Measurements from ENCODE around the gene CEP57L1. TPM values are rescaled to one million over a fixed set of nuclear protein-coding genes. Genes with fewer than 3 reads are reported as not detected.
"Not testable (repeated sequence)": the region's sequence is repeated elsewhere in the genome, so short reads cannot be mapped to it uniquely, and the experiment has no call there.

Gene CEP57L1
- polyA plus RNA-seq, 5 donors = 17.7 to 45.3 (median 35.7) TPM

DNA sequence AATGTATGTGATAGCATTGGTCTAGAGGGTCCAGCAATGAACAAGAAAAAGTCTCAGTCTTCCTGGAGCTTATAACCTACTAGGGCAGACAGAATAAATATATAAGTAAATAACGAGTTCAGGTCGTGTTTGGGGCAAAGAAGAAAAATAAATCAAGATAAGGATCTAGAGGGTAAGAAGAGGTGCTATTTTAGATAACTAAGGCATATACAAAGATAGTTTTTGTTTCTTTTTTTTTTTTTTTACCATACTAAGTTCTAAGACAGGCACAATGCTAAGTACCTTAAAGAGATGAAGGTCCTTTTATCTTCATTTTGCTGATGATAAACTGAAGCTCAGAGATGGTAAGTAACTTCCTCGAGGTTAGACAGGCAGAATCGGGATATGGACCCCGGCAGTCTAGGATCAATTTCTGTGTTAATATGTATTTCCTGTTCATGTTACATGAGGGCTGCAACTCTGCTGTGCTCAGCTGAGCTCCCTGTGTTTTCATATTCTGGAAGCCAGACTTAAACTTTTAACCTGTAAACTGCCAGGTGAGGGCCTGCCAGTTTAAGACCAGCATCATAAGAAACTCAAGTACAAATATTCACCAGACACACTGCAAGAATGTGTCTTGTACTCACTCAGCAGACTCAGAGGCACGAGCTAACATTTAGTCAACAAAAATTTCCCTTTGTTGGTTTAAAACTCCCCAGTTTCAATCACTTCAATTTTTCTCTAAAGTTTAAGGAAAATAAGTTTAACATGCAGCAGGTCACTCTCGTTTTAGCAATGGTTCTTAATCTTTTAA, 24.0 kb upstream of the CEP57L1 start:
- no peak for DNase-seq

DNA sequence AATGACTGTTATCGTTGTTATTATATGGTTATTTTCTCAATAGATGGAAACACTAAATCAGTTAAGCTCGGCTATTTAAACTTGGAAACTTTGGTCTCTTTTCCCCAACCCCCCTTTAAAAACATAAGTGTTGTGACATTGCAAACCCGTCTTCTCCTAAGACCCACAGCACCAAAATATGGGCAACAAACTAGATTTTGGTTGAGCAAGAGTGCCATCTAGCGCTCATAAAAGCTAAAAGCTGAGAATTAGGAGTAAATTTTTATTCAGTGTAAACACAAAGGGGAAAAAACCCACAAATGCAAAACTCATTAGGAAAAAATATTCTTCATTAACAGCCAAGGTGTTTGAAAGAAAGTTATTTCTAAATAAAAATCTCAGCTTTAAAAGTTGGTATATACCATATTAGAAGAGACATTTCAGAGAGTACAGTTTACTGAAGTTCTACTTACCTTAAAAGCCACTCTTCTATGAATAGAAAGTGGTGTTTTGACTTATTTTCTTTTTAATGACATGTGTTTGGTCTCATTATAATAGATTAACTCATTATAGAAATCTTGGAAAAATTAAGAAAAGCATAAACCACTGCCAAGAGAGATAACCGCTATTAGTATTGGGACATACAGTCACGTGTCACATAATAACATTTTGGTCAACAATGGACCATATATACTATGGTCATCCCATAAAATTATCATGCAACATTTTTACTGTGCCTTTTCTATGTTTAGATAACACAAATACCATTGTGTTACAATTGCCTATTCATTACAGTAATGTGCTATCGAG, 21.8 kb upstream of the CEP57L1 start:
- DNase-seq = peak; percentile 66 to 78

DNA sequence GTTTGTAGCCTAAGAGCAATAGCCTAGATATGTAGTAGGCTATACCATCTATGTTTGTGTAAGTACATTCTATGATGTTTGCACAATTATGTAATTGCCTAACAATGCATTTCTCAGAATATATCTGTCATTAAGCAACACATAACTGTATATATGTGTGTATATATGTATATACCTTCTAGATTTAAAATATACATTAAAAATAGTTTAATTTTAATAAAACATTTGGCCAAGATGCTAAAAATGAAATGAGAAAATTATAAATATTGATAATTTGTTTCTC, 21.2 kb upstream of the CEP57L1 start:
- DNase-seq = no peak

DNA sequence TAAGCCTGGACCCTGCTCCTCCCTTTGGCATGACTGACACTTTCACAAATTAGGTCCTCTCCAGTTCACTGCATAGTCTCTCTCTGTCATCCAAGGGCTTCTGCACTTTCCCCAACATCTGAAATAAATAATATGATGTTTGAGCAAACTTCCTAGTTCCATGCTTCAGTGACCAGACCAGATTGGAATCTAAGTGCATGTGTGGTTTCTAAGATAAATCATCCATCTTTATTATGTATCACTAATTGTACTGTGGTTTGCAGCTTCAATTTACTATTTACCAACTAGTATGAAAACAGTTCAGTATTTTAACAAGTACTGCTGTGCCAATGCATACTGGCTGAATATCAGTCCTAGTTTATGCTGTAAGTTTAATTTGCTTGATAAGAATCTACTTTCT, 19.4 kb upstream of the CEP57L1 start:
- no peak for DNase-seq

DNA sequence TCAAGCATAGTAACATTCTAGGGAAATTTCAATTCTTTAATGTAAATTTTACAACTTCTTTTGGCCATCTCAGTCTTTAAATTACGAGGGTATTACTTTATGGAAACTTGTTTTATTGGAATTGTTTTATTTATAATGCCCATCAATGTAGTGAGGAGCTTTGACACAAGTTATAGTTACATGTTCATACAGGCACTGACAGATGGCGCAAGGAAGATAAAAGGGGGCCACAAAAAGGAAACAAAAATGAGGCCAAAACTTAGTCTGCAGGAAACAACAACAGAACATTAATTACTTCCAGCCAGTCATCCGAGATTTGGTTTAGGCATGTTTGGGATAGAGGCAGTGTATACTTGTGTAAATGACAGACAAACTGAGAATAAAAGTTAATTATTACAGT, 18.9 kb upstream of the CEP57L1 start:
- DNase-seq = no peak

- DNase-seq = peak; percentile 58 to 63
Measured at GRCh38 chr6:109079981-109080380, 15.3 kb upstream of the CEP57L1 start.

DNA sequence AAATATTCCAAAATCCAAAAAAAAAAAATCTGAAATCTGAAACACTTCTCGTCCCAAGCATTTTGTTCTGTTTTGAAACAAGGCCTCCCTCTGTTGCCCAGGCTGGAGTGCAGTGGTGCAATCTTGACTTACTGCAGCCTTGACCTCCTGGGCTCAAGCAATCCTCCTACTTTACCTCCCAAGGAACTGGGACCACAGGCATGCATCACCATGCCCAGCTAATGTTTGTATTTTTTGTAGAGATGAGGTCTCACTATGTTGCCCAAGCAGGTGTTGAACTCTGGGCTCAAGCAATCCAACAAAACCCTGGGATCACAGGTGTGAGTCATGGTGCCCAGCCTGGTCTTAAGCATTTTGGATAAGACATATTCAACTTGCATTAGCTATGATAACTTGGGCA, 14.3 kb upstream of the CEP57L1 start:
- no peak for DNase-seq

GRCh38 chr6:109081516-109082187, 13.7 kb upstream of the CEP57L1 start:
- DNase-seq = no peak

- no peak for DNase-seq
Measured at GRCh38 chr6:109082188-109082577, 13.1 kb upstream of the CEP57L1 start.

DNA sequence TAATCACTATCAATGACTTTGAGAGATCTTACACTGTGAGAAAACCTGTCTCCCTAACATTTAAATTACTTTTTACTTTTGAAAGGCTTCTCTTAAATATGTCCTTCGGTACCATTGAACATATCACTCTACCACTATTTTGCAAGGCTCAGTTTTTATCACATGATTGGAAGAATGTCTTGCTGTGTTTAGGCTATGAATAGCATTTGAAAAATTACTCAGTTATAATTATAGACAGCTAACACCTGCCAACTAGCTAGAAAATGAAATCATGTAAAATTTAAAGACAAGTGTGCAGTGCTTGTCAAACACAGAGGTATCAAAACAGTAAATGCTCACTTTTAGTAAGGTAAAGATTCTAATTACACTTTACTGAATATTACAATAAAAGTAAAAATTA, 11.7 kb upstream of the CEP57L1 start:
- no peak for DNase-seq

DNA sequence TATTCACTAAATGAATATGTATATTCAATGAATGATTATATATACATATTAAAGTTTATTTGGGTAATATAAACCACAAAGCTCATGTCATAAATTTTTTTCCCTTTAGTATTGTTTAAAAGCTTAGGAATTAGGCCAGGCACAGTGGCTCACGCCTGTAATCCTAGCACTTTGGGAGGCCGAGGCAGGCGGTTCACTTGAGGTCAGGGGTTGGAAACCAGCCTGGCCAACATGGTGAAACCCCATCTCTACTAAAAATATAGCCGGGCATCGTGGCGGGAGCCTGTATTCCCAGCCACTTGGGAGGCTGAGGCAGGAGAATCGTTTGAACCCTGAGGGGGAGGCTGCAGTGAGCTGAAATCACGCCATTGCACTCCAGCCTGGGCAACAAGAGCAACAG, 11.2 kb upstream of the CEP57L1 start:
- DNase-seq = not testable (repeated sequence)

DNA sequence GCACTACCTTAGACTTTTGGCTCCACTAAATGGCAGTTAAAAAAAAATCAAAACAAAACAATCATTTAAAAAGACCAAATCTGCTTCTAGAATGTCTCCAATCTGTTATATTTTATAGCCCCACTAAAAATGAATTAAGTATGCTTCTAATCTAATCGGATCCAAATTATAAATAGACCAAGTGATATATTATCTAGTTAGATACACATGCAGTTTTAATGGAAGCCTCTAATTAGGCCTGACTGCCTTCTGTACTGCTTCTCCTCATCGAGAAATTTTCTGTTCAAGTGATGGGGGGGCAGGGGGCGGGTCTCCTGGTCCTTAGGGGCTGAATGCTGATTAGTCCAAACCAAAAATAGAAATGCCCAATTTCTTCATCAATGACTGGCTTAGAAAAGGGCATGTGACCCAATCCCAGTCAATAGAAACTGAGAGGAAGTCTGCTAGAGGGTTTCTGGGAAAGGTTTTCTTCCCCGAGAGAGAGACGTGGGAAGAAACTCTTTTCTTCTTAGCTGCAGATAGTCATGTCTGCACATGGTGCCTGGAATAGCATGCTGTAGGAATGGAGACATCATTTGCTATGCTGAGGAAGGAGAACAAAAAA, 7.5 kb upstream of the CEP57L1 start:
- no peak for DNase-seq

DNA sequence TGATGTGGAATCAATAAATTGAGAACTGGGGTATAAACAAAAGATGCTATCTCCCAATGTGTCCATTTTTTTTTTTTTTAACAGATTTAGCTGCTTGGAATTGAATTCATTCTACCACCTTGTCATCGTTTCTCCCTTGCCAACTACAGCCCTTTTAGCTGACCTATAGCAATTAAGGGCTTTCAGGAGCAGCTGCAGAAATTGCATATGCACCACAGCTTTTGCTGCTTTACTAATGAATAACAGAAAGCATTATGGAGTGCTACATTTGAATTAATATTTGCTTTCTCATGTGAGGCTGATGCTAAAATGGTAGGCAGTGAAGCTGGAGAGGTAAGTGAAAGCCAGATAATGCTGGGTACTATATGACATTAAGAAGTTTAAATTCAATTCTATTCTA, 6.3 kb upstream of the CEP57L1 start:
- DNase-seq = no peak

GRCh38 chr6:109091314-109092024, 3.8 kb upstream of the CEP57L1 start:
- DNase-seq = no peak

- DNase-seq = no peak
Measured at GRCh38 chr6:109092074-109092473, 3.2 kb upstream of the CEP57L1 start.

DNA sequence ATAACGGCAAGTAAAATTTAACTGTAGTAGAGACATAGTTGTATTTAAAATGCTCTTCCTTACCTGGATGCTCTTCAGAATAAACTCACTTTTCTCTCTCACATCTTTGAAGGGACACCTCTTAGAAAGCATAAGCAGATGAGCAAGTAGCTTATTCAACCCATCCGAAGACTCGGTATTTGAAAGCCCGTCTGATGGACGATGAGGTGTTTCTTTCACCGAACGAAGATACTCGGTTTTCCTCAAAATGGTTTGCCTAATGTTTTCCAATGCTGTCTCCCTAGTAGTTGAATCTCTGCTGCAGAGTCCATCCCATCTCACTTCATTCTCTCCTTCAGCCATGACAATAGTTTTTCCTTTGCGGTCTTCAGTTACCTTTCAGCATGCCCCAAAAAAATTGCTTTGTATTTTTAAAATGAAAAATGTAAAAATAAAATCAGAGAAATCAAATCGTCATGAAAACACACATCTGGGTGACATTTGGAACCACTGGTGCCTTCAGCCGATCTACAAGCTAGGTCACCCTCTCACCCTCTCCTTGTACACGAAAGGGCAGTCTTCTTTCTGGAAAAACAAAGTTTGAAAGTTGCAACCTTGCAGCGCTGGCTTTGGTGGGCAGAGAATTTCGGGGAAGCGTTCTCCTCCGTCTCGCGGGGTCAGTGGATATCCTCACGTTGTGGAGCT, 1.4 kb upstream of the CEP57L1 start:
- DNase-seq = no peak

DNA sequence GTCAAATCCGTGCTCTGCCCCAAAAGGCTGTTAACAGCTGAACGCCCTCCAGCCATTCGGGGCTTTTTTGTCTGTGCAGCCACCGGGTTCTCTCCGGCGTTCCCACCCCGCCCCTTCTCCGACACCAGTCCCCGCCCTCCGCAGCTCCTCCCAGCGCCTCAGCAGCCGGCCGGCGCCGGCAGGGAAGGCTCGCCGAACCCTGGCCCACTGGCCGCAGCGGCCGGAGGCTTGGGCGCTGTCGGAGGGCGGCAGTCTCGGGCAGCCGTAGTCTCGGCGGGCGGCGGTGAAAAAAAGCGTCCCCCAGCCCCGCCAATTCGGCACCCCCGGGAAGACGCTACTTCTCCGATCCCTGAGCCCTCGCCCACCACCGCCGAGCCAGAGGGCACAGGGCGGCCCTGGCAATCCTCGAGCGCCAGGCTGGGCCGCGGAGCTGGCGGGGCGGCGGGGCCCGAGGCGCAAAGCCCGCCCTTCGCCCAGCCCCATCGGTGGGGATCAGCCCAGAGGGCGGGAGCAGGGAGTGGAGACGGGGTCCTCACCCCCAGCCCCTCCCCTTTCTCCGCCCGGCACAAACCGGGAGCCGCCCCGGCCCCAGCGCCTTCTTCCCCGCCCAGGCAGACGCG, 781 bp upstream of the CEP57L1 start, which contains the start of gene SESN1:
Gene SESN1 (minus strand): TSS at position 431 of the 620 bp plus-strand sequence. CDS start 773 bp downstream, outside the sequence.
- DNase-seq = peak; percentile 92 to 94

GRCh38 chr6:109095835-109096084, 453 bp downstream of the CEP57L1 start:
- DNase-seq = no peak

DNA sequence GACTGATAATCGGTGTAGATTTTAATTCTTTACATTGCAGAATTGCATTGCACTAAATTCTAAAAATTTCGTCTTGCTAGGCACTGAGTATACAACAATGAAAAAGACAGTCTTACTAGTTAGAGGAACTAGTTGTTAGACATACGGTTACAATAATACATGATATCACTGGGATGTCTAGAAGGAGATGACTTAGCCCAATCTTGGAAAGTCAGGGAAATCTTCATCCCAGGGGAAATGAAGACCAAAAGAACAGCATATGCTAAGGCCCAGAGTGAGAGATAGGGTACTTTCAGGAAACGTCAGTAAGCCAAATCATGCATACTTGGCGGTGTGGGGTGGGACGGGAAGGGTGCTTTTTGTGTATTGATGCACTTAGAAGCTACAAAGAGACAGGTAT, 901 bp downstream of the CEP57L1 start:
- DNase-seq = no peak

- no peak for DNase-seq
Measured at GRCh38 chr6:109097661-109098060, 2.4 kb downstream of the CEP57L1 start.

- DNase-seq = no peak
Measured at GRCh38 chr6:109102762-109103161, 7.5 kb downstream of the CEP57L1 start.
